ENCODE results near the gene SLC31A2. TPM values are rescaled to one million over a fixed set of nuclear protein-coding genes. Genes with fewer than 3 reads are reported as not detected.
"Not testable (repeated sequence)": the region's sequence is repeated elsewhere in the genome, so short reads cannot be mapped to it uniquely, and the experiment has no call there.

The SLC31A2 gene
- total and polyA plus RNA-seq, 3 donors from 2014 or later, result 38.8 to 42.4 (median 40.3) TPM

- Histone ChIP-seq H3K27me3 (no peaks in the 10 kb centered on the region), H3K9me3 (no peaks in the 10 kb centered on the region), H3K4me1 (no peaks in the 10 kb centered on the region), H3K27ac (no peak overlapping the region), H3K4me3 (no peak overlapping the region), H3K36me3 (ENCODE audit: low read depth, missing control alignments) (no peaks in the 10 kb centered on the region)
- TF ChIP-seq POLR2A (IDR thresholded peaks at IDR 0.05) (no peak), CTCF (IDR thresholded peaks at IDR 0.05) (no peak)
- DNase-seq, result no peak
- intact Hi-C loops (cut with DNase I; ENCODE audit: low total_unique reads), result no loop called here
- WGBS, 2 donors, result 66 to 78% methylated on average over 3 of the region's 3 CpGs
Measured at GRCh38 chr9:113138760-113139159, 12.0 kb upstream of the SLC31A2 start.

- Histone ChIP-seq H3K9me3 (no peaks in the 10 kb centered on the region), H3K27ac (no peak overlapping the region), H3K4me1 (no peaks in the 10 kb centered on the region), H3K27me3 (no peaks in the 10 kb centered on the region), H3K4me3 (no peak overlapping the region), H3K36me3 (ENCODE audit: low read depth, missing control alignments) (no peaks in the 10 kb centered on the region)
- WGBS, 2 donors, result 57 to 75% methylated on average over 4 of the region's 4 CpGs
- TF ChIP-seq POLR2A (IDR thresholded peaks at IDR 0.05) (no peak), CTCF (IDR thresholded peaks at IDR 0.05) (no peak)
- DNase-seq, result peak; percentile 65
- intact Hi-C loops (cut with DNase I; ENCODE audit: low total_unique reads), result no loop called here
Measured at GRCh38 chr9:113139225-113139829, 11.5 kb upstream of the SLC31A2 start.

- no peak for DNase-seq
- Histone ChIP-seq H3K9me3 (no peaks in the 10 kb centered on the region), H3K27ac (no peak overlapping the region), H3K27me3 (no peaks in the 10 kb centered on the region), H3K36me3 (ENCODE audit: low read depth, missing control alignments) (no peaks in the 10 kb centered on the region), H3K4me3 (no peak overlapping the region), H3K4me1 (no peaks in the 10 kb centered on the region)
- TF ChIP-seq CTCF (IDR thresholded peaks at IDR 0.05) (no peak), POLR2A (IDR thresholded peaks at IDR 0.05) (no peak)
- WGBS, 2 donors, result 67 to 72% methylated on average over 5 of the region's 5 CpGs
- intact Hi-C loops (cut with DNase I; ENCODE audit: low total_unique reads), result no loop called here
Measured at GRCh38 chr9:113139953-113140352, 10.9 kb upstream of the SLC31A2 start.

- intact Hi-C loops (cut with DNase I; ENCODE audit: low total_unique reads); H3K9me3 ChIP-seq; H3K4me3 ChIP-seq; H3K27me3 ChIP-seq; DNase-seq; H3K36me3 ChIP-seq (ENCODE audit: low read depth, missing control alignments); H3K4me1 ChIP-seq; H3K27ac ChIP-seq: not testable (repeated sequence)
- WGBS, 2 donors, result 85 to 89% methylated on average over 9 of the region's 9 CpGs
Measured at GRCh38 chr9:113140896-113141295, 9.9 kb upstream of the SLC31A2 start.

- H3K36me3 ChIP-seq (ENCODE audit: low read depth, missing control alignments), result no peaks in the 10 kb centered on the region
- DNase-seq, result no peak
- H3K4me3 ChIP-seq, result no peak overlapping the region
- H3K4me1 ChIP-seq, result no peaks in the 10 kb centered on the region
- no peaks in the 10 kb centered on the region for H3K27me3 ChIP-seq
- no peak overlapping the region for H3K27ac ChIP-seq
- 83 to 86% methylated on average over 5 of the region's 5 CpGs for WGBS, 2 donors
- intact Hi-C loops (cut with DNase I; ENCODE audit: low total_unique reads), result no loop called here
- no peaks in the 10 kb centered on the region for H3K9me3 ChIP-seq
- TF ChIP-seq CTCF (IDR thresholded peaks at IDR 0.05) (no peak), POLR2A (IDR thresholded peaks at IDR 0.05) (no peak)
Measured at GRCh38 chr9:113143432-113144227, 7.2 kb upstream of the SLC31A2 start.
